B cell (primary cell): ENCODE data around the gene PIK3CA. TPM values are rescaled to one million over a fixed set of nuclear protein-coding genes. Genes with fewer than 3 reads are reported as not detected.
"Not testable (repeated sequence)": the region's sequence is repeated elsewhere in the genome, so short reads cannot be mapped to it uniquely, and the experiment has no call there.

ENCODE experiments used
- ATAC-seq: fragments of 200-7000 bp; cut with Tn5 transposase; one replicate; pipeline ENCODE4 v1.10.0; 2021; ENCODE audit warnings: low read depth, mild to moderate bottlenecking, moderate number of reproducible peaks, moderate library complexity
- CTCF ChIA-PET: fragments of 350-600 bp; sonication (Branson Sonifier 250); formaldehyde crosslinking; loops from one replicate; lab custom pipeline; 2021; ENCODE audit warnings: antibody characterized with exemption, inconsistent platforms; lab: Charles Lee
- POLR2A ChIA-PET: fragments of 350-600 bp; sonication (Branson Sonifier 250); formaldehyde crosslinking; loops from one replicate; lab custom pipeline; 2021; ENCODE audit warnings: antibody characterized with exemption; lab: Charles Lee
- DNase-seq: peaks from one replicate; pipeline ENCODE4 v3.0.0; 2013
- H2AFZ ChIP-seq: 2 replicates; pipeline ENCODE4 v1.6.1; 2012; ENCODE audit warnings: mild to moderate bottlenecking, low read depth, low read length; ENCODE audit not compliant: insufficient read depth, poor library complexity, severe bottlenecking
- H3K27ac ChIP-seq, 2 donors: 1 replicate in 1 of 2; 2 replicates in 1 of 2; pipeline ENCODE4 v1.5.1; 2012 to 2013; ENCODE audit warnings: low read length in 2 of 2, mild to moderate bottlenecking in 2 of 2, moderate library complexity in 1 of 2
- H3K27me3 ChIP-seq, 4 experiments: fragments of 200-600 bp in 1 of 4; sonication (generic) in 1 of 4; replicated peaks in 1 of 4; 1 replicate in 2 of 4; 2 replicates in 2 of 4; pipeline versions ENCODE4 v1.6.1 to v1.7.0; 2013 to 2016; ENCODE audit warnings: low read length in 3 of 4, mild to moderate bottlenecking in 2 of 4, mixed read lengths in 1 of 4, moderate library complexity in 1 of 4; ENCODE audit not compliant: insufficient read depth in 4 of 4, control insufficient read depth in 3 of 4; ENCODE audit errors: control extremely low read depth in 1 of 4
- H3K36me3 ChIP-seq, 2 experiments: replicated peaks in 1 of 2; 1 replicate in 1 of 2; 2 replicates in 1 of 2; pipeline versions ENCODE4 v1.6.1 to v1.7.1; 2013; ENCODE audit warnings: low read length in 1 of 2; ENCODE audit not compliant: insufficient read depth in 2 of 2, control insufficient read depth in 1 of 2; ENCODE audit errors: control extremely low read depth in 1 of 2, extremely low read depth in 1 of 2
- H3K4me1 ChIP-seq, 2 donors: fragments of 200-600 bp in 1 of 2; sonication (generic) in 1 of 2; 1 replicate in 1 of 2; 2 replicates in 1 of 2; pipeline versions ENCODE4 v1.5.1 to v1.6.1; 2013 to 2017; ENCODE audit warnings: low read length in 2 of 2; ENCODE audit not compliant: control insufficient read depth in 2 of 2, insufficient read depth in 2 of 2
- H3K4me2 ChIP-seq: replicated peaks from 2 replicates; pipeline ENCODE3; 2012; ENCODE audit warnings: mild to moderate bottlenecking, low read depth, low read length; ENCODE audit not compliant: poor library complexity, severe bottlenecking
- H3K4me3 ChIP-seq, 5 experiments: fragments of 200-600 bp in 1 of 5; sonication (generic) in 1 of 5; 1 replicate in 3 of 5; 2 replicates in 2 of 5; pipeline versions ENCODE4 v1.5.1 to v1.7.0; 2011 to 2016; ENCODE audit warnings: low read length in 4 of 5, mild to moderate bottlenecking in 4 of 5, low read depth in 2 of 5, control low read depth in 1 of 5, moderate library complexity in 1 of 5; ENCODE audit not compliant: insufficient read depth in 1 of 5; ENCODE audit errors: control extremely low read depth in 1 of 5, extremely low read depth in 1 of 5
- H3K79me2 ChIP-seq: fragments of 200-600 bp; sonication (generic); one replicate; pipeline ENCODE4 v1.6.0; 2016; ENCODE audit warnings: low read length; ENCODE audit not compliant: control insufficient read depth, insufficient read depth
- H3K9ac ChIP-seq: fragments of 200-600 bp; sonication (generic); 2 replicates; pipeline ENCODE4 v1.6.1; 2017; ENCODE audit warnings: mild to moderate bottlenecking, low read length, moderate library complexity
- H3K9me3 ChIP-seq, 3 donors: one replicate each; pipeline versions ENCODE4 v1.6.1 to v1.7.1; 2013; ENCODE audit warnings: low read length in 2 of 3; ENCODE audit not compliant: control insufficient read depth in 2 of 3, insufficient read depth in 1 of 3; ENCODE audit errors: control extremely low read depth in 1 of 3
- H4K20me1 ChIP-seq: 2 replicates; pipeline ENCODE4 v1.6.0; 2012; ENCODE audit warnings: mild to moderate bottlenecking, low read length; ENCODE audit not compliant: insufficient read depth, control insufficient read depth, poor library complexity, severe bottlenecking
- H3K27ac Mint-ChIP-seq: one replicate; pipeline ENCODE4 v1.8.0; 2021; ENCODE audit warnings: mixed read lengths
- H3K27me3 Mint-ChIP-seq: one replicate; pipeline ENCODE4 v1.8.0; 2021; ENCODE audit warnings: mixed read lengths
- H3K4me1 Mint-ChIP-seq: one replicate; pipeline ENCODE4 v1.8.0; 2021; ENCODE audit warnings: mixed read lengths
- H3K4me3 Mint-ChIP-seq: one replicate; pipeline ENCODE4 v1.8.0; 2021; ENCODE audit warnings: mixed read lengths
- H3K9me3 Mint-ChIP-seq: one replicate; pipeline ENCODE4 v1.8.0; 2022; ENCODE audit warnings: mixed read lengths; ENCODE audit not compliant: insufficient read depth
- EZH2 ChIP-seq: IDR thresholded peaks from 2 replicates; pipeline ENCODE4 v1.6.1; 2012; ENCODE audit warnings: borderline replicate concordance, low read depth, mild to moderate bottlenecking, moderate library complexity, low read length; ENCODE audit not compliant: insufficient read depth, poor library complexity, severe bottlenecking
- WGBS: methylation state at CpG from one replicate; pipeline ENCODE4 v1.1.5; 2013; ENCODE audit warnings: missing lambda C conversion rate; ENCODE audit not compliant: insufficient coverage; 5-methylcytosine and 5-hydroxymethylcytosine counted together
- intact Hi-C: fragments of 100-400 bp; cut with micrococcal nuclease; formaldehyde crosslinking; loops from one replicate; pipeline ENCODE4 v1.10.0; 2022
- polyA plus RNA-seq: library from polyadenylated mRNA; depleted of rRNA; stranded (reverse); fragments of >200 nt; gene quantifications from 2 replicates; pipeline ENCODE4 v1.2.3, GENCODE V29; 2012
- total RNA-seq, 2 donors: library from RNA; stranded (reverse); fragments of 120-200 nt in 1 of 2; gene quantifications; 1 replicate in 1 of 2; 2 replicates in 1 of 2; pipeline versions ENCODE4 v1.2.3 to v1.2.4, GENCODE V29; 2013 to 2022
- TF ChIP-seq, protein P1 (sequence below): fragments of 200-600 bp; IDR thresholded peaks from one replicate; pipeline ENCODE4 v1.8.0; 2022; ENCODE audit warnings: antibody characterized with exemption, mild to moderate bottlenecking

Gene PIK3CA
- total and polyA plus RNA-seq, 2 donors (not counting 1 experiment from before 2014, with no cell fraction given) = 6.4 to 61.8 TPM

DNA sequence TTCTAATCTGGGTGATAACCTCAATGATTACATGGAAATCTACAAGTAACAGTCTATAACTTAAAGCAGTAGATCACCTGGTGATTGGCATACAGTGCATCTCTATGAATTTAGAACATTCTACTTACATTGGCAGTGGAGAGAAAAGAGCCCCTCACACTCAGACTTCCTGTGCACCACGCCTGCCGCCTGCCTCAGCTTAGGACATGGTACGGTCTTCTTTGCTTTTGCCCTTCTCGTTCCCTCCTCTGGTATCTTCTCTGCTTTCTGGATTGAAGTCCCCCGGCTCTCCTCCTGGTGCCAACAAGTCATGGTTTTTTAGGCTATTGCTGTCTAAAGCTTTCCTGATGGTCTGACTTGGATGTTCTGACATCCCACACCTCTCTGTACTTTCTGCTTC is 110.7 kb downstream of the PIK3CA start:
- 77% methylated on average over 5 of the region's 5 CpGs for WGBS
- intact Hi-C loops = no loop called here
- H3K27me3 Mint-ChIP-seq = no peaks in the 10 kb centered on the region
- no peak for TF ChIP-seq EZH2
- TF ChIP-seq, protein P1, sequence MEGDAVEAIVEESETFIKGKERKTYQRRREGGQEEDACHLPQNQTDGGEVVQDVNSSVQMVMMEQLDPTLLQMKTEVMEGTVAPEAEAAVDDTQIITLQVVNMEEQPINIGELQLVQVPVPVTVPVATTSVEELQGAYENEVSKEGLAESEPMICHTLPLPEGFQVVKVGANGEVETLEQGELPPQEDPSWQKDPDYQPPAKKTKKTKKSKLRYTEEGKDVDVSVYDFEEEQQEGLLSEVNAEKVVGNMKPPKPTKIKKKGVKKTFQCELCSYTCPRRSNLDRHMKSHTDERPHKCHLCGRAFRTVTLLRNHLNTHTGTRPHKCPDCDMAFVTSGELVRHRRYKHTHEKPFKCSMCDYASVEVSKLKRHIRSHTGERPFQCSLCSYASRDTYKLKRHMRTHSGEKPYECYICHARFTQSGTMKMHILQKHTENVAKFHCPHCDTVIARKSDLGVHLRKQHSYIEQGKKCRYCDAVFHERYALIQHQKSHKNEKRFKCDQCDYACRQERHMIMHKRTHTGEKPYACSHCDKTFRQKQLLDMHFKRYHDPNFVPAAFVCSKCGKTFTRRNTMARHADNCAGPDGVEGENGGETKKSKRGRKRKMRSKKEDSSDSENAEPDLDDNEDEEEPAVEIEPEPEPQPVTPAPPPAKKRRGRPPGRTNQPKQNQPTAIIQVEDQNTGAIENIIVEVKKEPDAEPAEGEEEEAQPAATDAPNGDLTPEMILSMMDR = no peak
- ATAC-seq (no peak), DNase-seq (peak; percentile 15)
- Histone ChIP-seq H3K4me3 (no peak overlapping the region), H3K4me2 (no peak overlapping the region), H3K4me1 (peaks cover 8 to 12% of the 10 kb centered on the region in 2 donors), H4K20me1 (no peaks in the 10 kb centered on the region), H3K27me3 (no peaks in the 10 kb centered on the region), H3K36me3 (no peaks in the 10 kb centered on the region), H3K27ac (no peak overlapping the region), H2AFZ (no peak overlapping the region), H3K9ac (no peak overlapping the region), H3K79me2 (no peaks in the 10 kb centered on the region), H3K9me3 (peaks cover 0 to 24% (median 0%) of the 10 kb centered on the region in 3 donors)
- CTCF ChIA-PET = no interaction called here
- peaks cover 12% of the 10 kb centered on the region for H3K9me3 Mint-ChIP-seq
- peak overlapping the region; percentile 2 for H3K4me3 Mint-ChIP-seq
- peaks cover 36% of the 10 kb centered on the region for H3K4me1 Mint-ChIP-seq
- POLR2A ChIA-PET = no interaction called here
- peak overlapping the region; percentile 57 for H3K27ac Mint-ChIP-seq

DNA sequence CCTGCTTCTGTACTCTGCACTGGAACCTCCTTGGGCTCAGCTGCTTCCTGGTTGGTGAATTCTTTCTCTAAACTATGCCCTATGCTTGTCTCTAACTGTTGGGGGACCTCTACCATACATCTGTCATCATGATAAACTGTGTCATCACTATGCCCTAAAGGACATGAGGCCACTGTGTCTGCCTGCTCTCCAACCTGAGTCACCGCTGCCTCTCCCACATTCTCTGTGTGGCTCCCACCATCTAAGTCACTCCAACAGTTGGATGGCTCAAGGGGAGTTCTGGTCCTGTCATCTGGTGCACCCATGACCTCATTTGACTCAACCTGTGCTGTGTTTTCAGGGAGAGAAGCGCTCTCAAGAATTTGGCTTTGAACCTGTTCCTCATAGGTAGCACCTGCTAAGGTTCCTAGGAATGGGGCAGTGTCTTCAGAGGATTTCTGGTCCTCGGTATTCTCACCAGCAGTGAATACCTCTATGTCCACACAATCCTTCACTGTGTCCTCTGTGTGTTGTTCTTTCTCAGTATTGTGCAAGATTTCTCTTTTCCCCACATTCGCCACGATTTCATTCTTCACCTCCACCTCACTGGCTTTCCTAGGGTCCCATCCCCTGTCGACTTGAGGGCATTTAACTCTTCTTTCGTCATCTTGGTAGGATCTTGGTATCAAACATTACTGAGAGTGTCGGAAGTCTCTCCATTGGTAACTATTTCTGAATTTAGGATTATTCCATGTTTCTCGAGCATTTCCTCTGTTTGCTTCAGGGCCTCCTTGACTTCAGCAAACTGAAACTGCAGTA is 112.0 kb downstream of the PIK3CA start:
- H4K20me1 ChIP-seq, H3K4me3 ChIP-seq, H3K27me3 Mint-ChIP-seq, H3K27me3 ChIP-seq, H3K79me2 ChIP-seq, H3K36me3 ChIP-seq, H3K9ac ChIP-seq, H3K27ac ChIP-seq, DNase-seq, CTCF ChIA-PET, ATAC-seq: not testable (repeated sequence)
- H2AFZ ChIP-seq = peak overlapping the region; percentile 88
- H3K9me3 Mint-ChIP-seq = peaks cover 12% of the 10 kb centered on the region
- H3K4me1 Mint-ChIP-seq = peaks cover 45% of the 10 kb centered on the region
- H3K4me2 ChIP-seq = peak overlapping the region; percentile 82
- H3K4me3 Mint-ChIP-seq = peak overlapping the region; percentile 89
- intact Hi-C loops = loop anchor here (2.0 to 10.0 kb wide), 3 partner anchors 63 to 393 kb away; partner anchors contain the start of genes USP13 and ZNF639
- peaks cover 8 to 14% of the 10 kb centered on the region in 2 donors for H3K4me1 ChIP-seq
- POLR2A ChIA-PET = interaction anchor here (0.8 to 1.0 kb wide), 2 partner anchors 30 to 78 kb away, joined by 3 read pairs; no protein-coding TSS in a partner anchor
- WGBS = 100% methylated on average over 4 of the region's 9 CpGs
- peaks cover 0 to 24% (median 0%) of the 10 kb centered on the region in 3 donors for H3K9me3 ChIP-seq
- H3K27ac Mint-ChIP-seq = peak overlapping the region; percentile 57
